ENCODE results near the gene JAK3. TPM values are rescaled to one million over a fixed set of nuclear protein-coding genes. Genes with fewer than 3 reads are reported as not detected.

Gene JAK3
- total and polyA plus RNA-seq, 10 donors = 30.6 to 203 (median 116) TPM

DNA sequence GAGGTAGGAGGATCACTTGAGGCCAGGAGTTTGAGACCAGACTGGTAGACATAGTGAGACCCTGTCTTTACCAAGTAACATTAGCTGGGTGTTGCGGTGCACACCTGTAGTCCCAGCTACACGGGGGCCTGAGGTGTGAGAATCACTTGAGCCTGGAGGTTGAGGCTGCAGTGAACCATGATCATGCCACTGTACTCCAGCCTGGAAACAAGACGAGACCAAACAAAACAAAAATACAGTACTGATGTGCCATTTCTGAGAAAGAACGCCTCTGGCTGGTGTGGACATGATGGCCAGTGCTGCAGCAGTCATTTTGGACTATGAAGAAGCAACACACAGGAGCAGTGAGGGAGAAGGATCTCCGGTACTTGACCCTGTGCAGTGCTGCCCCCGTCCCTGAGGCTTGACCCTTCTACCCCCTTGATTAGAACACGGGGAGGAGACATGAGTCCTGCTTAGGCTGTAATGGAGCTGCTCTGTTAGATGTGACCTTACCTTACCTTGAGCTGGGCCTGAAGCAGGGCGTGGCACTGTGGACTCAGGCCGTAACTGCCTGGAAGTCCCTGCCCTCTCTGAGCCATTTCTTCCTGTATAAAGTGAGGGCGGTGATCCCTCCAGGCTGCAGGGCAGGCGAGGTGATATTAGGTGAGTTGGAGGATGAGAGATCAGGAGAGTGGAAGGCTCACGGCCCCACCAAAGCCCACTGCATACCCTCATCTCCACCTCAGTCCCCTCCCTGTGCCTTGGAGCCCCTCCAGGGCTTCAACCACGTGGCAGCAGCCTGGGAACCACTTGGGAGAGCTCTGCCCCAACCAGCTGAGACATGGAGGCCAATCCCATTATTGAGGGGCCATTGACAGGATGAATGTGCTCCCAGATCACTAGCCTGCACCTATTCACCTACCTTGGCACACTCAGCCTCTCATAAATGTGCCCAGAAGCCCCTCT is 17.9 kb upstream of the JAK3 start:
- intact Hi-C loops (cut with DNase I; ENCODE audit: low total_unique reads) = loop anchor here (10.0 kb wide), 1 partner anchor 129 kb away; no protein-coding TSS in a partner anchor
- WGBS, 5 donors = 66 to 79% (median 70%) methylated on average over 12 to 13 of the region's 13 CpGs
- peaks cover 12 to 48% (median 30%) of the 10 kb centered on the region in 6 donors for H3K4me1 ChIP-seq
- peak; percentile 61 to 71 (median 69) for TF ChIP-seq POLR2AphosphoS5 (IDR thresholded peaks at IDR 0.05)
- no peak for TF ChIP-seq POLR2A (IDR thresholded peaks at IDR 0.05)
- DNase-seq = no peak
- peak overlapping the region in 1 of 8 donors; percentile 33 for H3K27ac ChIP-seq
- no peaks in the 10 kb centered on the region for H3K9me3 ChIP-seq
- no peak overlapping the region for H3K4me3 ChIP-seq
- peaks cover 0 to 54% (median 40%) of the 10 kb centered on the region in 6 donors for H3K36me3 ChIP-seq
- peaks cover 0 to 13% (median 1%) of the 10 kb centered on the region in 7 donors for H3K27me3 ChIP-seq (replicated peaks in 1 of 7)

DNA sequence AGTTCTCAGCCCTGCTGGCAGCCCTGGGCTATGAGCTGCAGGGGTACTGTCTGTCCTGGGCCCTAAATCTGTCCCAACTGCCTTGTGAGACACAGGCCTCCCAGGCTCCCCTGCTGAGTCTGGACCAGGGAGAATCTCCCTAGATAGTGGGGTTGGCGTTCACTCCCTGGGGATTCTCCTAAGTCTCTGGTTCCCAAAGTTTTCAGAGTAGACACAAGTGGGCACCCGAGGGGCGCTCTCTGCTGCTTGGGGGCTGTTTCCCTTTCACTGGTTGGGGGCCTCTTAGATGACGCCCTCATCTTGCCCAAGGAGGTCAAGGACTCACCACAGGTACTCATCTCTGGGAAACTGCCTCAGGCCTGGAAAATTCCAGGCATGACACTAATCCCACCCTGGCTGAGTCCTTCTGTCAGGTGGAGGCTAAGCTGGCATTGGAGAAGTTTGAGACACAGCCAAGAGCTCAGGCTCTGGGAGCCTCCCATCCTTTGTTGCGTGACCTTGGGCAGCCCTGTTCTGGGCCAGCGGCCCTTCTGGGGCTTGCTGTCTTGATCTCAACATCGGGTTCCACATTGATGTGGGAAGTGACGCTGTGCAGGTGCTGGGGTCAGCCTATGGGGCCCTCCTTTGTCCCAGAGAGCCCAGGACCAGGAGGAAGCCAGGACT is 15.9 kb upstream of the JAK3 start:
- no peaks in the 10 kb centered on the region for H3K9me3 ChIP-seq
- H3K4me1 ChIP-seq = peaks cover 17 to 61% (median 41%) of the 10 kb centered on the region in 6 donors
- TF ChIP-seq CTCF (IDR thresholded peaks at IDR 0.05 in 8 of 11, conservative IDR thresholded peaks at IDR 0.05 in 3 of 11) (no peak), POLR2A (IDR thresholded peaks at IDR 0.05) (no peak), POLR2AphosphoS5 (IDR thresholded peaks at IDR 0.05) (no peak)
- WGBS, 5 donors = 71 to 81% (median 74%) methylated on average over 5 to 8 of the region's 8 CpGs
- no peaks in the 10 kb centered on the region for H3K27me3 ChIP-seq (replicated peaks in 1 of 7)
- no peak for DNase-seq
- peaks cover 0 to 54% (median 40%) of the 10 kb centered on the region in 6 donors for H3K36me3 ChIP-seq
- H3K27ac ChIP-seq = peak overlapping the region in 4 of 8 donors; percentile 24 to 49 (median 44)
- intact Hi-C loops (cut with DNase I; ENCODE audit: low total_unique reads) = loop anchor here (10.0 kb wide), 1 partner anchor 131 kb away; no protein-coding TSS in a partner anchor
- H3K4me3 ChIP-seq = no peak overlapping the region

DNA sequence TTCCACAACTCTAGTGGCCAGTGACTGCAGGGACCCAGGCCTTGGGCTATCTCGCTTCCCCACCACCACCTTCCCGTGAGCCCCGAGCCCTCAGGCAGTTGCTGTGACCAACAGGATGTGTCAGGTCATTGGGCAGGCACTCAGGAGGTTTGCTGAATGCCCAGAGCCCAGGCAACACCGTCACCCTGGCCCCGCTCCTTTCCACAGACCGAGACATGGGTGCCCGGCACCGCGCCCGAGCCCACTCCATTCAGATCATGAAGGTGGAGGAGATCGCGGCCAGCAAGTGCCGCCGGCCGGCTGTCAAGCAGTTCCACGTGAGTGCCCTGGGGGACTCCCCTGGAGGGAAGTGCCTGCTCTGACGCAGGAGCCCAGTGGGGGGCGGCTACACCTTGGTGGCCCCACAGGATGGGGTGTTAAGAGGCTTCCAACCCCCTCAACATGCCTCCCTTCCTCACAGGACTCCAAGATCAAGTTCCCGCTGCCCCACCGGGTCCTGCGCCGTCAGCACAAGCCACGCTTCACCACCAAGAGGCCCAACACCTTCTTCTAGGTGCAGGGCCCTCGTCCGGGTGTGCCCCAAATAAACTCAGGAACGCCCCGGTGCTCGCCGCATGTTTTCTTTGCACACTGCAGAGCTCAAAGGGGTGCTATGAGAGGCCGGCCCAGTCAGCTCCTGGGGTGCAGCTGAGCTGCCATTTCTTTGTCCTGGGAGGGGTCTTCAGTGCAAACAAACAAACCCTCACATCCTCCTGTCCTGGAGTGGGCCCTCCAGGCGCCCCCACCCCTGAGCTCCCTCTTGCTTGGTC is 15.1 kb upstream of the JAK3 start:
- no peaks in the 10 kb centered on the region for H3K27me3 ChIP-seq (replicated peaks in 1 of 7)
- peaks cover 17 to 61% (median 41%) of the 10 kb centered on the region in 6 donors for H3K4me1 ChIP-seq
- TF ChIP-seq POLR2AphosphoS5 (IDR thresholded peaks at IDR 0.05) = peak; percentile 12 to 75 (median 48)
- TF ChIP-seq POLR2A (IDR thresholded peaks at IDR 0.05) = no peak
- H3K27ac ChIP-seq = peak overlapping the region in 4 of 8 donors; percentile 24 to 49 (median 44)
- peak; percentile 80 for DNase-seq
- intact Hi-C loops (cut with DNase I; ENCODE audit: low total_unique reads) = loop anchor here (10.0 kb wide), 1 partner anchor 132 kb away; no protein-coding TSS in a partner anchor
- 77 to 88% (median 84%) methylated on average over 19 to 31 of the region's 31 CpGs for WGBS, 5 donors
- H3K9me3 ChIP-seq = no peaks in the 10 kb centered on the region
- peaks cover 0 to 54% (median 40%) of the 10 kb centered on the region in 6 donors for H3K36me3 ChIP-seq
- no peak overlapping the region for H3K4me3 ChIP-seq

DNA sequence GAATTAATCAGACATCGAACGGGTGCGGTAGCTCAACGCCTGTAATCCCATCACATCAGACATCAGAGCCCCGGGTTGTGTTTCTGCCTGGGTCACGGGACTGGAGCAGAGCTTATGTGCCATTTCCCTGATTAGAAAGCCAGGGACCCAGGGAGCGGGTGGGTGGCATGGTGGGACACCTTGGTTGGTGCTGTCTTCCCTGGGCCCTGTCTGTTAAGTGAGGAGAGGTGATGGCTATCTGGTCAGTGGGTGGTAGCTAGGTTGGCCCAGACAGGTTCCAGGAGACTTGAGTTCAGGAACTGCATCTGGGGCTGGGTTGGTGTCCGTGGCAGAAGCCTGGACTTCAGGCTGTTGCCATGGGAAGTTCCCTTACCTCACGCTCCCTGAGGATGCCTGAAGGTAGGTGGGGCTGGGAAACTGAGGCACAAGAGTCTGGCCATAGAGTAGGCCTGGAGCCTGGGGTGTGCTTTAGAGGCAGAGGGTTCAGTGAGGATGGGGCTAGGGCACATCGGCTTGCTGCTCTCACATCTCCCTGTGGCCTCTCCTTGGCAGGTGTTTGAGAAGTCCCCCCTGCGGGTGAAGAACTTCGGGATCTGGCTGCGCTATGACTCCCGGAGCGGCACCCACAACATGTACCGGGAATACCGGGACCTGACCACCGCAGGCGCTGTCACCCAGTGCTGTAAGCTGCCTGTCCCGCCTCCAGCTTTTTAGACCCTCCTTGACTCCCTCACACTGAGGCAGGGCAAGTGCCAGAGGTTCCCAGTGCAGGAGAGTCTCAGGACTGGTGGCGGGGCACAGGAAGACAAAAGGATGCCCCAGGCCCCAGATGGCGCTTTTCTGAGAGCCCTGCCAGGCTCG is 14.0 kb upstream of the JAK3 start:
- no peaks in the 10 kb centered on the region for H3K9me3 ChIP-seq
- TF ChIP-seq POLR2AphosphoS5 (IDR thresholded peaks at IDR 0.05) = peak in 1 of 3 donors; percentile 18
- TF ChIP-seq POLR2A (IDR thresholded peaks at IDR 0.05) = no peak
- TF ChIP-seq CTCF (IDR thresholded peaks at IDR 0.05 in 8 of 11, conservative IDR thresholded peaks at IDR 0.05 in 3 of 11) = no peak
- WGBS, 5 donors = 80 to 88% (median 84%) methylated on average over 19 to 23 of the region's 23 CpGs
- H3K4me3 ChIP-seq = peak overlapping the region in 6 of 8 donors; percentile 13 to 100 (median 100)
- no peak for DNase-seq
- H3K36me3 ChIP-seq = peaks cover 0 to 54% (median 40%) of the 10 kb centered on the region in 6 donors
- H3K4me1 ChIP-seq = peaks cover 17 to 61% (median 41%) of the 10 kb centered on the region in 6 donors
- H3K27ac ChIP-seq = peak overlapping the region in 1 of 8 donors; percentile 45
- no peaks in the 10 kb centered on the region for H3K27me3 ChIP-seq (replicated peaks in 1 of 7)
- intact Hi-C loops (cut with DNase I; ENCODE audit: low total_unique reads) = loop anchor here (10.0 kb wide), 1 partner anchor 133 kb away; no protein-coding TSS in a partner anchor

Measured in spleen (tissue), 11 donors.